Measurements from ENCODE around the gene ZNRF3.

DNA sequence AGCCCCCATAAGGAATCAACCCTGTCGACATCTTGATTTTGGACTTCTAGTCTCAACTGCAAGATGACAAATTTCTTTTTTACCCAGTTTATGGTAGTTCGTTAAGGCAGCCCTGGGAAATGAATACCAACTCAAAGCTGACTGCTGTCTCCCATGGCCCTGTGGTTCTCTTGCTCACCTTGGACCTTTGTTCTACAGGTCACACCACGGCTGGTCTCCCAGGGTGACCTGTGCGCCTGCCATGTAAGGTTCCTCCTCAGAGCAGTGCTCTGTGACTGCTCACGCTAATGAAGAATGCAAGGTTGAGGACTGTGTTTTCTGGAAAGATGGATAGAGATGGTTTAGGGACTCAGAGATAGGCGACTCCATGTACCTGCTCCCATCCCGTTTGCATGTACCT, 68.2 kb downstream of the ZNRF3 start:
- TF ChIP-seq, protein P1, sequence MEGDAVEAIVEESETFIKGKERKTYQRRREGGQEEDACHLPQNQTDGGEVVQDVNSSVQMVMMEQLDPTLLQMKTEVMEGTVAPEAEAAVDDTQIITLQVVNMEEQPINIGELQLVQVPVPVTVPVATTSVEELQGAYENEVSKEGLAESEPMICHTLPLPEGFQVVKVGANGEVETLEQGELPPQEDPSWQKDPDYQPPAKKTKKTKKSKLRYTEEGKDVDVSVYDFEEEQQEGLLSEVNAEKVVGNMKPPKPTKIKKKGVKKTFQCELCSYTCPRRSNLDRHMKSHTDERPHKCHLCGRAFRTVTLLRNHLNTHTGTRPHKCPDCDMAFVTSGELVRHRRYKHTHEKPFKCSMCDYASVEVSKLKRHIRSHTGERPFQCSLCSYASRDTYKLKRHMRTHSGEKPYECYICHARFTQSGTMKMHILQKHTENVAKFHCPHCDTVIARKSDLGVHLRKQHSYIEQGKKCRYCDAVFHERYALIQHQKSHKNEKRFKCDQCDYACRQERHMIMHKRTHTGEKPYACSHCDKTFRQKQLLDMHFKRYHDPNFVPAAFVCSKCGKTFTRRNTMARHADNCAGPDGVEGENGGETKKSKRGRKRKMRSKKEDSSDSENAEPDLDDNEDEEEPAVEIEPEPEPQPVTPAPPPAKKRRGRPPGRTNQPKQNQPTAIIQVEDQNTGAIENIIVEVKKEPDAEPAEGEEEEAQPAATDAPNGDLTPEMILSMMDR (IDR thresholded peaks at IDR 0.05) = no peak
- no peak for TF ChIP-seq POLR2A (IDR thresholded peaks at IDR 0.05)
